K562 (cell line): ENCODE measurements around the gene STX12. TPM values are rescaled to one million over a fixed set of nuclear protein-coding genes. Genes with fewer than 3 reads are reported as not detected.

ENCODE experiments used
- CTCF ChIP-seq, 3 experiments: IDR thresholded peaks in 2 of 3; conservative IDR thresholded peaks in 1 of 3; 2 replicates each; pipeline ENCODE4 v1.5.1; 2011 to 2012; ENCODE audit warnings: low read length in 3 of 3, mild to moderate bottlenecking in 3 of 3, control low read depth in 2 of 3, improper control_type of control experiment in 1 of 3, inconsistent platforms in 1 of 3, low read depth in 1 of 3, mixed read lengths in 1 of 3, moderate library complexity in 1 of 3; ENCODE audit not compliant: insufficient read depth in 2 of 3
- EGR1 ChIP-seq: fragments of 450-650 bp; conservative IDR thresholded peaks from 2 replicates; pipeline ENCODE4 v1.6.1; 2017; ENCODE audit warnings: mild to moderate bottlenecking
- EWSR1 ChIP-seq: fragments of 450-650 bp; IDR thresholded peaks from 2 replicates; pipeline ENCODE4 v1.6.1; 2018; ENCODE audit warnings: borderline replicate concordance, mild to moderate bottlenecking, low read depth, moderate library complexity; ENCODE audit not compliant: partially characterized antibody
- FOXM1 ChIP-seq, 2 experiments: fragments of 450-650 bp in 1 of 2; sonication (generic) in 1 of 2; formaldehyde crosslinking in 1 of 2; IDR thresholded peaks; 2 replicates each; pipeline versions ENCODE4 v1.6.1 to v1.9.0; 2017 to 2022; ENCODE audit warnings: low read depth in 2 of 2, mild to moderate bottlenecking in 2 of 2, missing genetic modification reagents in 1 of 2, moderate library complexity in 1 of 2
- NCOA4 ChIP-seq: fragments of 450-650 bp; IDR thresholded peaks from 2 replicates; pipeline ENCODE4 v1.6.1; 2018; ENCODE audit warnings: mild to moderate bottlenecking; ENCODE audit not compliant: partially characterized antibody
- TRIM24 ChIP-seq, 2 experiments: fragments of 450-650 bp; IDR thresholded peaks; 2 replicates each; pipeline ENCODE4 v1.6.1; 2016
- ZBTB1 ChIP-seq: sonication (generic); formaldehyde crosslinking; IDR thresholded peaks from 2 replicates; pipeline ENCODE4 v1.8.1; 2023; ENCODE audit warnings: missing genetic modification reagents, low read depth, mild to moderate bottlenecking, borderline replicate concordance
- ZNF232 ChIP-seq: sonication (generic); formaldehyde crosslinking; IDR thresholded peaks from 2 replicates; pipeline ENCODE4 v1.8.0; 2022; ENCODE audit warnings: mild to moderate bottlenecking, missing genetic modification reagents
- polyA plus RNA-seq, 8 experiments: library from polyadenylated mRNA; depleted of rRNA in 4 of 8; stranded (reverse) in 5 of 8; unstranded in 3 of 8; fragments of >200 nt; fragmentation: Nextera tagmentation in 2 of 8; fragmentation: Illumina TruSeq in 1 of 8; extraction: Ambion mirVana in 2 of 8; extraction: Trizol in 1 of 8; gene quantifications; 2 replicates each; pipeline versions ENCODE4 v1.2.1 to v1.2.3, GENCODE V29; 2011 to 2014; ENCODE audit warnings: inconsistent platforms in 1 of 8, missing spikeins in 1 of 8
- total RNA-seq, 7 experiments: library from RNA; depleted of rRNA in 6 of 7; stranded (reverse); fragments of >200 nt in 6 of 7; fragmentation: Illumina TruSeq in 2 of 7; extraction: Trizol in 2 of 7; gene quantifications; 2 replicates each; pipeline versions ENCODE4 v1.2.1 to v1.2.3, GENCODE V29; 2011 to 2021; ENCODE audit warnings: low replicate concordance in 1 of 7
- TF ChIP-seq, protein P1 (sequence below): fragments of 150-350 bp; conservative IDR thresholded peaks from 2 replicates; pipeline ENCODE4 v1.6.1; 2014; ENCODE audit warnings: low read length
- TF ChIP-seq, protein P2 (sequence below): fragments of 250-450 bp; sonication (Bioruptor Pico); IDR thresholded peaks from 2 replicates; pipeline ENCODE4 v1.5.0; 2021
- TF ChIP-seq, protein P3 (sequence below): fragments of 450-650 bp; IDR thresholded peaks from 2 replicates; pipeline ENCODE4 v1.6.1; 2018; ENCODE audit not compliant: partially characterized antibody
- TF ChIP-seq, protein P4 (sequence below): fragments of 450-650 bp; formaldehyde crosslinking; IDR thresholded peaks from 2 replicates; pipeline ENCODE4 v1.4.0; 2022; ENCODE audit warnings: missing genetic modification characterization
- TF ChIP-seq, protein P5 (sequence below): fragments of 450-650 bp; formaldehyde crosslinking; IDR thresholded peaks from 2 replicates; pipeline ENCODE4 v1.4.0; 2022; ENCODE audit warnings: mild to moderate bottlenecking, moderate library complexity

The STX12 gene
- total and polyA plus RNA-seq, 9 of the 15 experiments (the other 6 are each of a cell fraction or from before 2014, with no cell fraction given): 16.9 to 31.3 (median 25.7) TPM

DNA sequence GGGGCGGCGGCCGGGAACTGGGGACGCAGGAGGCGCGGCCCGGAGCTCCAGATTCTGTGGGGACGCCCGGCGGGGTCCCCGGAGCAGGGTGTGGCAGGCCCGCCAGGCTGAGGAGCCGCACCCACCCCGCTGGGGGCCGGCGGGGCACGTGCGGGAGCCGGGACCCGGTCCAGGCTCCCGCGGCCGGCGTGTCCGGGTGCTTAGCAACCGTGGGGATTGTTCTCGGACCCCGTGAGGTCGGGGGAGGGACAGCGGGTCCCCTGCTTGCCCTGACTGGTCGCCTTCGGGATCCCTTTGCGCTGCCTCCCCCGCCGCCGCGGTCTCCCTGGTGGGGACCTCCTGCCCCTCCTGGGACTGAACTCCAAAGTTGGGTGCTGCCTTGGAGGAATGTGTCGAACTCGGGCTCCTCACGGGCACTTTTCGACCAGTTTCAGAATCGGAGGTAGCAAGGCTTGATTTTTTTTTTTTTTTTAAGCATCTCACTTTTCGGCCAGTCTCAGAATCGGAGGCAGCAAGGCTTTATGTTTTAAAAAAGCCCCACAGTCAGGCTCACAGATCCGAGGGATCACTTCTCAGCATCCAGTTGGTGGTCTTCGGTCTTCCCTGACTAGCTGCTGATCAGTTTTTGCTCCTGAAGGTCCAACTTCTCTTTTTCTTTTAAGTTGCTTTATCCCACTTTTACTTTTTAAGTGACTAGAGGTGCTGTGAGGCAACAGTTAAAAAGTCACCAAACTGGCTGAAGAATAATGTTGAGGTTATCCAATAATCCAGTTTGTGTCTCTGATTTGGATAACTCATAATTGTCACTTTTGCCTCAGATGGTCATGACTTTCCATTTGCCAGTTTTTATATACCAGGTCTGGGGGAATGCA, 46.6 kb upstream of the STX12 start (continued):
- TF ChIP-seq, protein P1, sequence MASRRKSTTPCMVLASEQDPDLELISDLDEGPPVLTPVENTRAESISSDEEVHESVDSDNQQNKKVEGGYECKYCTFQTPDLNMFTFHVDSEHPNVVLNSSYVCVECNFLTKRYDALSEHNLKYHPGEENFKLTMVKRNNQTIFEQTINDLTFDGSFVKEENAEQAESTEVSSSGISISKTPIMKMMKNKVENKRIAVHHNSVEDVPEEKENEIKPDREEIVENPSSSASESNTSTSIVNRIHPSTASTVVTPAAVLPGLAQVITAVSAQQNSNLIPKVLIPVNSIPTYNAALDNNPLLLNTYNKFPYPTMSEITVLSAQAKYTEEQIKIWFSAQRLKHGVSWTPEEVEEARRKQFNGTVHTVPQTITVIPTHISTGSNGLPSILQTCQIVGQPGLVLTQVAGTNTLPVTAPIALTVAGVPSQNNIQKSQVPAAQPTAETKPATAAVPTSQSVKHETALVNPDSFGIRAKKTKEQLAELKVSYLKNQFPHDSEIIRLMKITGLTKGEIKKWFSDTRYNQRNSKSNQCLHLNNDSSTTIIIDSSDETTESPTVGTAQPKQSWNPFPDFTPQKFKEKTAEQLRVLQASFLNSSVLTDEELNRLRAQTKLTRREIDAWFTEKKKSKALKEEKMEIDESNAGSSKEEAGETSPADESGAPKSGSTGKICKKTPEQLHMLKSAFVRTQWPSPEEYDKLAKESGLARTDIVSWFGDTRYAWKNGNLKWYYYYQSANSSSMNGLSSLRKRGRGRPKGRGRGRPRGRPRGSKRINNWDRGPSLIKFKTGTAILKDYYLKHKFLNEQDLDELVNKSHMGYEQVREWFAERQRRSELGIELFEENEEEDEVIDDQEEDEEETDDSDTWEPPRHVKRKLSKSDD: no peak
- TF ChIP-seq FOXM1 (IDR thresholded peaks at IDR 0.05; ENCODE audit: low read depth) (no peak), FOXM1 (CRISPR knock-in tag; IDR thresholded peaks at IDR 0.05; ENCODE audit: low read depth) (peak; percentile 59; the same call in 1 of the 2 replicates), ZNF232 (CRISPR knock-in tag) (no peak), CTCF (IDR thresholded peaks at IDR 0.05 in 2 of 3, conservative IDR thresholded peaks at IDR 0.05 in 1 of 3; ENCODE audit: insufficient read depth in 2 of 3, low read depth in 1 of 3, low read length in 3 of 3) (no peak), TRIM24 (IDR thresholded peaks at IDR 0.05) (no peak), NCOA4 (no peak), ZBTB1 (no peak; the same call in 1 of the 2 replicates), EWSR1 (no peak), EGR1 (peak; percentile 48)
- TF ChIP-seq, protein P2, sequence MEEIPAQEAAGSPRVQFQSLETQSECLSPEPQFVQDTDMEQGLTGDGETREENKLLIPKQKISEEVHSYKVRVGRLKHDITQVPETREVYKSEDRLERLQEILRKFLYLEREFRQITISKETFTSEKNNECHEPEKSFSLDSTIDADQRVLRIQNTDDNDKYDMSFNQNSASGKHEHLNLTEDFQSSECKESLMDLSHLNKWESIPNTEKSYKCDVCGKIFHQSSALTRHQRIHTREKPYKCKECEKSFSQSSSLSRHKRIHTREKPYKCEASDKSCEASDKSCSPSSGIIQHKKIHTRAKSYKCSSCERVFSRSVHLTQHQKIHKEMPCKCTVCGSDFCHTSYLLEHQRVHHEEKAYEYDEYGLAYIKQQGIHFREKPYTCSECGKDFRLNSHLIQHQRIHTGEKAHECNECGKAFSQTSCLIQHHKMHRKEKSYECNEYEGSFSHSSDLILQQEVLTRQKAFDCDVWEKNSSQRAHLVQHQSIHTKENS: no peak
- TF ChIP-seq, protein P3, sequence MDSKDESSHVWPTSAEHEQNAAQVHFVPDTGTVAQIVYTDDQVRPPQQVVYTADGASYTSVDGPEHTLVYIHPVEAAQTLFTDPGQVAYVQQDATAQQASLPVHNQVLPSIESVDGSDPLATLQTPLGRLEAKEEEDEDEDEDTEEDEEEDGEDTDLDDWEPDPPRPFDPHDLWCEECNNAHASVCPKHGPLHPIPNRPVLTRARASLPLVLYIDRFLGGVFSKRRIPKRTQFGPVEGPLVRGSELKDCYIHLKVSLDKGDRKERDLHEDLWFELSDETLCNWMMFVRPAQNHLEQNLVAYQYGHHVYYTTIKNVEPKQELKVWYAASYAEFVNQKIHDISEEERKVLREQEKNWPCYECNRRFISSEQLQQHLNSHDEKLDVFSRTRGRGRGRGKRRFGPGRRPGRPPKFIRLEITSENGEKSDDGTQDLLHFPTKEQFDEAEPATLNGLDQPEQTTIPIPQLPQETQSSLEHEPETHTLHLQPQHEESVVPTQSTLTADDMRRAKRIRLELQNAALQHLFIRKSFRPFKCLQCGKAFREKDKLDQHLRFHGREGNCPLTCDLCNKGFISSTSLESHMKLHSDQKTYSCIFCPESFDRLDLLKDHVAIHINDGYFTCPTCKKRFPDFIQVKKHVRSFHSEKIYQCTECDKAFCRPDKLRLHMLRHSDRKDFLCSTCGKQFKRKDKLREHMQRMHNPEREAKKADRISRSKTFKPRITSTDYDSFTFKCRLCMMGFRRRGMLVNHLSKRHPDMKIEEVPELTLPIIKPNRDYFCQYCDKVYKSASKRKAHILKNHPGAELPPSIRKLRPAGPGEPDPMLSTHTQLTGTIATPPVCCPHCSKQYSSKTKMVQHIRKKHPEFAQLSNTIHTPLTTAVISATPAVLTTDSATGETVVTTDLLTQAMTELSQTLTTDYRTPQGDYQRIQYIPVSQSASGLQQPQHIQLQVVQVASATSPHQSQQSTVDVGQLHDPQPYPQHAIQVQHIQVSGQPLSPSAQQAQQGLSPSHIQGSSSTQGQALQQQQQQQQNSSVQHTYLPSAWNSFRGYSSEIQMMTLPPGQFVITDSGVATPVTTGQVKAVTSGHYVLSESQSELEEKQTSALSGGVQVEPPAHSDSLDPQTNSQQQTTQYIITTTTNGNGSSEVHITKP: peak; percentile 80
- TF ChIP-seq, protein P4, sequence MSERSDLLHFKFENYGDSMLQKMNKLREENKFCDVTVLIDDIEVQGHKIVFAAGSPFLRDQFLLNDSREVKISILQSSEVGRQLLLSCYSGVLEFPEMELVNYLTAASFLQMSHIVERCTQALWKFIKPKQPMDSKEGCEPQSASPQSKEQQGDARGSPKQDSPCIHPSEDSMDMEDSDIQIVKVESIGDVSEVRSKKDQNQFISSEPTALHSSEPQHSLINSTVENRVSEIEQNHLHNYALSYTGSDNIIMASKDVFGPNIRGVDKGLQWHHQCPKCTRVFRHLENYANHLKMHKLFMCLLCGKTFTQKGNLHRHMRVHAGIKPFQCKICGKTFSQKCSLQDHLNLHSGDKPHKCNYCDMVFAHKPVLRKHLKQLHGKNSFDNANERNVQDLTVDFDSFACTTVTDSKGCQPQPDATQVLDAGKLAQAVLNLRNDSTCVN (CRISPR knock-in tag): no peak
- TF ChIP-seq, protein P5, sequence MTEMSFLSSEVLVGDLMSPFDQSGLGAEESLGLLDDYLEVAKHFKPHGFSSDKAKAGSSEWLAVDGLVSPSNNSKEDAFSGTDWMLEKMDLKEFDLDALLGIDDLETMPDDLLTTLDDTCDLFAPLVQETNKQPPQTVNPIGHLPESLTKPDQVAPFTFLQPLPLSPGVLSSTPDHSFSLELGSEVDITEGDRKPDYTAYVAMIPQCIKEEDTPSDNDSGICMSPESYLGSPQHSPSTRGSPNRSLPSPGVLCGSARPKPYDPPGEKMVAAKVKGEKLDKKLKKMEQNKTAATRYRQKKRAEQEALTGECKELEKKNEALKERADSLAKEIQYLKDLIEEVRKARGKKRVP (CRISPR knock-in tag): no peak
